OCI-LY1 (cell line): ENCODE measurements around the gene OGFOD3.
"Not testable (repeated sequence)": the region's sequence is repeated elsewhere in the genome, so short reads cannot be mapped to it uniquely, and the experiment has no call there.

Source experiments
- EZH2 ChIP-seq: fragments of 200-600 bp; sonication (generic), shearing (Covaris generic); IDR thresholded peaks from 2 replicates; pipeline ENCODE4 v1.8.0; 2017; ENCODE audit warnings: borderline replicate concordance, mixed run types, mild to moderate bottlenecking, antibody characterized with exemption, low read length, moderate library complexity, mixed read lengths
- TF ChIP-seq, protein P1 (sequence below): fragments of 200-600 bp; sonication (generic), shearing (Covaris generic); IDR thresholded peaks from 2 replicates; pipeline ENCODE4 v1.5.1; 2017; ENCODE audit warnings: mild to moderate bottlenecking, antibody characterized with exemption, low read length, moderate library complexity, mixed read lengths

DNA sequence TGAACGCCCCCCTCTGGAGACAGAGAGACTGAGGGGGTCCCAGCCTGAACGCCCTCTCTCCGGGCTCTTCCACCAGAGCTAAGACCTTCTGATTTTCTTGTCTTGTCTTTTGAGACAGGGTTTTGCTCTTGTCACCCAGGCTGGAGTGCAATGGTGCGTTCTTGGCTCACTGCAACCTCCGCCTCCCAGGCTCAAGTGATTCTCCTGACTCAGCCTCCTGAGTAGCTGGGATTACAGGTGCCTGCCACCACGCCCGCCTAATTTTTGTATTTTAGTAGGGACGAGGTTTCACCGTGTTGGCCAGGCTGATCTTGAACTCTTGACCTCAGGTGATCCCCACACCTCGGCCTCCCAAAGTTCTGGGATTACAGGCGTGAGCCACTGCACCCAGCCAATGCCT is 70.4 kb downstream of the OGFOD3 start:
- TF ChIP-seq EZH2, result not testable (repeated sequence)
- TF ChIP-seq, protein P1, sequence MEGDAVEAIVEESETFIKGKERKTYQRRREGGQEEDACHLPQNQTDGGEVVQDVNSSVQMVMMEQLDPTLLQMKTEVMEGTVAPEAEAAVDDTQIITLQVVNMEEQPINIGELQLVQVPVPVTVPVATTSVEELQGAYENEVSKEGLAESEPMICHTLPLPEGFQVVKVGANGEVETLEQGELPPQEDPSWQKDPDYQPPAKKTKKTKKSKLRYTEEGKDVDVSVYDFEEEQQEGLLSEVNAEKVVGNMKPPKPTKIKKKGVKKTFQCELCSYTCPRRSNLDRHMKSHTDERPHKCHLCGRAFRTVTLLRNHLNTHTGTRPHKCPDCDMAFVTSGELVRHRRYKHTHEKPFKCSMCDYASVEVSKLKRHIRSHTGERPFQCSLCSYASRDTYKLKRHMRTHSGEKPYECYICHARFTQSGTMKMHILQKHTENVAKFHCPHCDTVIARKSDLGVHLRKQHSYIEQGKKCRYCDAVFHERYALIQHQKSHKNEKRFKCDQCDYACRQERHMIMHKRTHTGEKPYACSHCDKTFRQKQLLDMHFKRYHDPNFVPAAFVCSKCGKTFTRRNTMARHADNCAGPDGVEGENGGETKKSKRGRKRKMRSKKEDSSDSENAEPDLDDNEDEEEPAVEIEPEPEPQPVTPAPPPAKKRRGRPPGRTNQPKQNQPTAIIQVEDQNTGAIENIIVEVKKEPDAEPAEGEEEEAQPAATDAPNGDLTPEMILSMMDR, result not testable (repeated sequence)
